HCT116 (cell line): ENCODE data around the gene MVK.

Experiments
- ATF3 ChIP-seq: IDR thresholded peaks from 2 replicates; pipeline ENCODE4 v1.6.1; 2012
- CTCF ChIP-seq, 3 experiments: fragments of 200-600 bp in 1 of 3; sonication (generic) in 1 of 3; IDR thresholded peaks in 2 of 3; conservative IDR thresholded peaks in 1 of 3; 2 replicates each; pipeline ENCODE4 v1.5.1; 2012 to 2017; ENCODE audit warnings: low read depth in 2 of 3, low read length in 2 of 3, antibody characterized with exemption in 1 of 3, borderline replicate concordance in 1 of 3, control low read depth in 1 of 3, mild to moderate bottlenecking in 1 of 3, mixed read lengths in 1 of 3, mixed run types in 1 of 3, moderate library complexity in 1 of 3; ENCODE audit not compliant: insufficient read depth in 1 of 3
- EZH2 ChIP-seq: fragments of 200-600 bp; sonication (generic); IDR thresholded peaks from 2 replicates; pipeline ENCODE4 v1.6.1; 2017; ENCODE audit warnings: antibody characterized with exemption, mixed run types
- EZH2phosphoT487 ChIP-seq: fragments of 200-600 bp; IDR thresholded peaks from 2 replicates; pipeline ENCODE4 v1.6.1; 2018; ENCODE audit warnings: antibody characterized with exemption, borderline replicate concordance
- MAX ChIP-seq: IDR thresholded peaks from 2 replicates; pipeline ENCODE4 v1.6.1; 2012
- POLR2A ChIP-seq: IDR thresholded peaks from 2 replicates; pipeline ENCODE4 v1.7.0; 2011; ENCODE audit warnings: borderline replicate concordance; ENCODE audit not compliant: insufficient read depth, insufficient read length; ENCODE audit errors: extremely low read depth
- POLR2AphosphoS5 ChIP-seq: IDR thresholded peaks from 2 replicates; pipeline ENCODE4 v1.6.1; 2011; ENCODE audit warnings: mild to moderate bottlenecking, low read depth, low read length, moderate library complexity
- SIN3A ChIP-seq: IDR thresholded peaks from 2 replicates; pipeline ENCODE4 v1.6.1; 2012; ENCODE audit warnings: low read depth
- TCF7L2 ChIP-seq: IDR thresholded peaks from 2 replicates; pipeline ENCODE4 v1.7.0; 2011; ENCODE audit warnings: borderline replicate concordance, inconsistent platforms; ENCODE audit not compliant: insufficient read depth, insufficient read length; ENCODE audit errors: extremely low read depth
- YY1 ChIP-seq: IDR thresholded peaks from 2 replicates; pipeline ENCODE4 v1.6.1; 2011; ENCODE audit warnings: low read length, low read depth, moderate library complexity, mild to moderate bottlenecking; ENCODE audit not compliant: insufficient replicate concordance; ENCODE audit errors: extremely low read depth

GRCh38 chr12:109621901-109622364 lies 48.3 kb downstream of the MVK start:
- TF ChIP-seq ATF3 (no peak), SIN3A (no peak), MAX (no peak), POLR2A (no peak), CTCF (IDR thresholded peaks at IDR 0.05 in 2 of 3, conservative IDR thresholded peaks at IDR 0.05 in 1 of 3; ENCODE audit: borderline replicate concordance in 1 of 3, insufficient read depth in 1 of 3, low read depth in 2 of 3, low read length in 2 of 3) (no peak), TCF7L2 (no peak), EZH2phosphoT487 (no peak), EZH2 (no peak), POLR2AphosphoS5 (no peak), YY1 (no peak)
